ENCODE measurements around the gene ANKRD44.

DNA sequence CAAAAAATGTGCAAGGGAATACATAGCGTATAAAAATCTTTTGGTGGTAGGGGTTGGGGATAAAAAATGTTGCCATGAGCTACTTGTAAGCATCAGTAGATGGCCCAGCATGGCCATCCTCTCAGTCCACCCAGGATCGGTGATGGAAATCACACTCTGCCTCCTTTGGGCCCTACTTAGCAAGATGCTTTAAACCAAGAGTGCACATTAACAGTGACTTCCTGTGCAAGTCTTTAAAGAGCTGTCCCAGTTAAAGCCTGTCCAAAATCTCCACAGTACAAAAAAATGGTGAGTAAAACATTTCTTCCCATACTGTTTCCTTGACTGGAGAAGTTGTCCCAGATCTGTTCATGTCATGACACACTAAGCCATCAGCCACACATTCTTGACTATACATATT is 18.0 kb downstream of the ANKRD44 start:
- TF ChIP-seq POLR2A (IDR thresholded peaks at IDR 0.05) (no peak), CTCF (IDR thresholded peaks at IDR 0.05) (no peak)
